NCI-H146 treated with DMSO at 0.1 percent for 48 hours (cell line): ENCODE measurements around the gene DBI.
"Not testable (repeated sequence)": the region's sequence is repeated elsewhere in the genome, so short reads cannot be mapped to it uniquely, and the experiment has no call there.

Source experiments
- DNase-seq: peaks from one replicate; lab custom pipeline; 2025; ENCODE audit not compliant: unreplicated experiment; lab: John Stamatoyannopoulos, UW

Gene DBI

GRCh38 chr2:119364798-119365197 lies 2.0 kb upstream of the DBI start:
- no peak for DNase-seq

GRCh38 chr2:119365436-119365835 lies 1.3 kb upstream of the DBI start:
- DNase-seq, result no peak

- peak; percentile 29 for DNase-seq
Measured at GRCh38 chr2:119366161-119366648, 572 bp upstream of the DBI start.

- no peak for DNase-seq
Measured at GRCh38 chr2:119367472-119368099, 809 bp downstream of the DBI start.

GRCh38 chr2:119369845-119370244 lies 3.1 kb downstream of the DBI start:
- no peak for DNase-seq

- DNase-seq, result no peak
Measured at GRCh38 chr2:119371111-119371510, 4.3 kb downstream of the DBI start.

GRCh38 chr2:119372778-119373568 lies 6.2 kb downstream of the DBI start:
- no peak for DNase-seq

GRCh38 chr2:119373907-119374745 lies 7.3 kb downstream of the DBI start:
- not testable (repeated sequence) for DNase-seq

GRCh38 chr2:119376406-119376805 lies 9.6 kb downstream of the DBI start:
- DNase-seq, result not testable (repeated sequence)

- DNase-seq, result no peak
Measured at GRCh38 chr2:119376810-119377209, 10.0 kb downstream of the DBI start.

- DNase-seq, result no peak
Measured at GRCh38 chr2:119377294-119377992, 10.7 kb downstream of the DBI start.

GRCh38 chr2:119377993-119378345 lies 11.2 kb downstream of the DBI start:
- no peak for DNase-seq

GRCh38 chr2:119378566-119378965 lies 11.8 kb downstream of the DBI start:
- no peak for DNase-seq

GRCh38 chr2:119383410-119384140 lies 16.8 kb downstream of the DBI start:
- DNase-seq, result no peak

- no peak for DNase-seq
Measured at GRCh38 chr2:119384971-119385370, 18.2 kb downstream of the DBI start.

GRCh38 chr2:119385466-119385865 lies 18.7 kb downstream of the DBI start:
- no peak for DNase-seq

GRCh38 chr2:119387381-119388129 lies 20.8 kb downstream of the DBI start:
- DNase-seq, result no peak

- DNase-seq, result no peak
Measured at GRCh38 chr2:119389615-119390306, 23.0 kb downstream of the DBI start.
